Skin epidermis (tissue), 12 donors: ENCODE results near the gene ATP2B2.

Source experiments
- H3K27ac ChIP-seq, 21 experiments: fragments of 200-600 bp; sonication (generic) in 11 of 21; one replicate each; pipeline ENCODE4 v1.5.0; 2020; ENCODE audit warnings: mild to moderate bottlenecking in 3 of 21, inconsistent platforms in 2 of 21, moderate library complexity in 2 of 21
- H3K4me3 ChIP-seq, 7 experiments: fragments of 200-600 bp; sonication (generic) in 2 of 7; one replicate each; pipeline ENCODE4 v1.5.0; 2020; ENCODE audit warnings: inconsistent platforms in 2 of 7, mild to moderate bottlenecking in 2 of 7, moderate library complexity in 1 of 7

ATP2B2 gene

GRCh38 chr3:10514407-10515069 is 9.2 kb upstream of the ATP2B2 start:
- H3K4me3 ChIP-seq = no peak overlapping the region
- no peak overlapping the region for H3K27ac ChIP-seq

- Histone ChIP-seq H3K4me3 (no peak overlapping the region), H3K27ac (no peak overlapping the region)
These were observed 7.9 kb upstream of the ATP2B2 start for GRCh38 chr3:10513306-10513705.

GRCh38 chr3:10512687-10513086 is 7.3 kb upstream of the ATP2B2 start:
- Histone ChIP-seq H3K4me3 (no peak overlapping the region), H3K27ac (no peak overlapping the region)

GRCh38 chr3:10511809-10512494 is 6.6 kb upstream of the ATP2B2 start:
- Histone ChIP-seq H3K27ac (no peak overlapping the region), H3K4me3 (no peak overlapping the region)

- no peak overlapping the region for H3K4me3 ChIP-seq
- no peak overlapping the region for H3K27ac ChIP-seq
These were observed 5.5 kb upstream of the ATP2B2 start for GRCh38 chr3:10510743-10511432.

GRCh38 chr3:10510086-10510742 is 4.8 kb upstream of the ATP2B2 start:
- Histone ChIP-seq H3K27ac (no peak overlapping the region), H3K4me3 (no peak overlapping the region)

GRCh38 chr3:10509325-10509724 is 3.9 kb upstream of the ATP2B2 start:
- Histone ChIP-seq H3K27ac (no peak overlapping the region), H3K4me3 (no peak overlapping the region)

- Histone ChIP-seq H3K27ac (no peak overlapping the region), H3K4me3 (no peak overlapping the region)
These were observed 3.4 kb upstream of the ATP2B2 start for GRCh38 chr3:10508619-10509260.

- H3K4me3 ChIP-seq = no peak overlapping the region
- no peak overlapping the region for H3K27ac ChIP-seq
These were observed 2.8 kb upstream of the ATP2B2 start for GRCh38 chr3:10508235-10508618.

GRCh38 chr3:10507331-10507730 is 1.9 kb upstream of the ATP2B2 start:
- no peak overlapping the region for H3K4me3 ChIP-seq
- H3K27ac ChIP-seq = no peak overlapping the region

GRCh38 chr3:10506696-10507095 is 1.3 kb upstream of the ATP2B2 start:
- no peak overlapping the region for H3K4me3 ChIP-seq
- H3K27ac ChIP-seq = no peak overlapping the region

- H3K4me3 ChIP-seq = peak overlapping the region in 2 of 7 experiments; percentile 14 to 31
- H3K27ac ChIP-seq = no peak overlapping the region
These were observed 602 bp upstream of the ATP2B2 start for GRCh38 chr3:10505791-10506585.

- H3K4me3 ChIP-seq = no peak overlapping the region
- no peak overlapping the region for H3K27ac ChIP-seq
These were observed 976 bp downstream of the ATP2B2 start for GRCh38 chr3:10504171-10505049.

GRCh38 chr3:10503217-10503796 is 2.1 kb downstream of the ATP2B2 start:
- H3K4me3 ChIP-seq = no peak overlapping the region

GRCh38 chr3:10502185-10502880 is 3.1 kb downstream of the ATP2B2 start:
- no peak overlapping the region for H3K4me3 ChIP-seq
- no peak overlapping the region for H3K27ac ChIP-seq

More at GRCh38 chr3:10503217-10503796, 2.1 kb downstream of the ATP2B2 start:
- H3K27ac ChIP-seq = no peak overlapping the region

GRCh38 chr3:10501664-10502052 is 3.7 kb downstream of the ATP2B2 start:
- H3K27ac ChIP-seq = no peak overlapping the region
- H3K4me3 ChIP-seq = no peak overlapping the region
